NCI-H1417 (cell line): ENCODE data around the gene EFNA4.

Experiments used
- DNase-seq, 3 experiments: peaks; one replicate each; lab custom pipeline; 2025; lab: John Stamatoyannopoulos, UW

The EFNA4 gene

DNA sequence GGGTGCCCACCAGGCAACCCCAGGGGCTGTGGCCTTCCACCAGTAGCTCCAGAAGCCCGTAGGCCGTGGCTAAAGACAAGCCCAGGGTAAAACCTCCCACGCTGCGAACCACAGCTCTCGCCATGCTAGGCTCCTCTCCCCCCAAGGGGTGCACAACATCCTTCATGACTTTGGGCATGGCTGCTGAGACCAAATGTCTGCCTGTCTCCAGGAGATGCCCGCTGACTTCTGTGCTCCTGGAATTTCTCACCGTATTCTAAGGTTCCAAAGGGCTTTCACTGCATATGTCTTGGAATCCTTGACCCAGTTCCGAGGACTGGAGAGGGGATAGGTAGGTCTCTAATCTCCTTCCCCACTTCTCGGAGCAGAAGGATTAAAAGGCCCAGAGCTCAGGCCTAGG, 30.0 kb upstream of the EFNA4 start, which contains the start of the genes DCST1 and DCST2:
TSS of gene DCST1 (plus strand) at position 301 of the 400 bp plus-strand sequence. CDS start 213 bp downstream, outside the sequence.
TSS of gene DCST2 (minus strand) at position 258 of the 400 bp plus-strand sequence. CDS start at position 178, 80 bp downstream.
- no peak for DNase-seq

DNA sequence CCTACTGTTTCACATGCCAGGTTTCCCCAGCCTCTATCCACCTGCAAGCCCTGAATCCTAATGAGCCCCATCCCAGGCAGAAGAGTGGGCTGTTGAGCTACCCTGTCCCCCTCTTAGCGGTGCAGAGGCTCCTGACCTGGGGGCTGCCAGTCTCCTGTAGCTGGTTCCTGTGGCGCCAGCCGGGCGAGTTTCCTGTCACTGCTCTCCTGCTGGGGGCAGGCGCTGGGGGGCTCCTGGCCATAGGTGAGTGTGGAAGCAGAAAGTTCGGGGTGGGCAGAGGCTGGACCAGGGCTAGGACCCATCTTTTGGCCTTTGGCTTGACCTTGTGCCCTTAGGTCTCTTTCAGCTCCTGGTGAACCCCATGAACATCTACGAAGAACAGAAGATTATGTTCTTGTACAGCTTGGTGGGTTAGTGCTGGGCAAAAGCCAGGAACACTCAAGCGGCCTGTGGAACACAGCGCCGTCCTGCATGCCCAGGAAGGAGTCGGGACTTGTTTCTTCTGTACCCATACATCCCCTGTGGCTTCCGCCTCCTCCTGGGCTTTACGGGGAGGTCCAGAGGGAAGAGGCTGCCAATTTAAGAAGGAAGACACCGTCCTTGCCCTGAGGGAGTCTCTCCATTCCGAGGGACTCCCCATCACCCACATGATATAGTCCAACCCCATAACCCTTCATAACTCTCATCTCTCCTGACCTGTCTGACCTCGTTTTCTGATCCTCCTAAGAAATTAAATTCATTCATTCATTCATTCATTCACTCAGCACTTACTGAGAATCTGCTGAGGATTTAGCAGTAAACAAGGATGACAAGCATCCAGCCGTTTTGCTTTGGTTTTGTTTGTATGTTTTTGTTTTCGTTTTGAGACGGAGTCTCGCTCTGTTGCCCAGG, 29.0 kb upstream of the EFNA4 start:
- no peak for DNase-seq

DNA sequence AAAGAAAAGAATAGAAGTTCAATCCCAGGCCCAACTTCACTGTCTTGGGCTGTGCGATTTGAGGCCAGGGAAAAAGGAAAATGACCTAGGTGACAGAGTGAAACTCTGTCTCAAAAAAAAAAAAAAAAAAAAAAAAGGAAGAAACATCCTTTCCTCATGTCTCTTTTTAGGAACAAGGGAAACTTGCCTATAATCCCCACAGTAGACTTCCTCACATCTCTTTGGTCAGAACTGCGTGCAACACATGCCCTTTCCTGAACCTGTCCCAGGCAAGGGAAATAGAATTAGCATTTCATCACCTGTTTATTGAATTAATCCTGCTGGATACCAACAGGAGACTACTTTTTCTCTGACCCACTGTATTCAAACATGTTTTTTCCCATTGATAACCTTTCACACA, 27.6 kb upstream of the EFNA4 start:
- DNase-seq, result no peak

DNA sequence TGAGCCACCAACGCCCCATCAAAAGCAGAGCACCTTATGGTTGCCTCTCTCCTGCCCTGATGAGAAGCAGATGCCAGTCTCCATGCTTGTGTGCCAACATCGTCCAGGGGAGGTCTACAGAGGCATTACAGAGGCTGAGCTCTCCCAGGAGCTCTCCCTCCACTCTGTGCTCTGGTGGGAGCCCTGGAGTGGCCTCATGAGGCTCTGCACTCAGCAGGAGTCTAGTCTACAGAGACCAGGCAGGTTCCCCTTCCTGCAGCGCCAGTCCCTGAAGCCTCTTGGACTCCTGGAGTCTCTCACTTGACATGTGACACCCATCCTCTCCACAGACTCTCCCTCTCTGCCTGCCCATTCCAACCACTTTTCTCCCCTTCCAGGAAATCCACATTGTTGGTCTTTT, 26.5 kb upstream of the EFNA4 start:
- no peak for DNase-seq

DNA sequence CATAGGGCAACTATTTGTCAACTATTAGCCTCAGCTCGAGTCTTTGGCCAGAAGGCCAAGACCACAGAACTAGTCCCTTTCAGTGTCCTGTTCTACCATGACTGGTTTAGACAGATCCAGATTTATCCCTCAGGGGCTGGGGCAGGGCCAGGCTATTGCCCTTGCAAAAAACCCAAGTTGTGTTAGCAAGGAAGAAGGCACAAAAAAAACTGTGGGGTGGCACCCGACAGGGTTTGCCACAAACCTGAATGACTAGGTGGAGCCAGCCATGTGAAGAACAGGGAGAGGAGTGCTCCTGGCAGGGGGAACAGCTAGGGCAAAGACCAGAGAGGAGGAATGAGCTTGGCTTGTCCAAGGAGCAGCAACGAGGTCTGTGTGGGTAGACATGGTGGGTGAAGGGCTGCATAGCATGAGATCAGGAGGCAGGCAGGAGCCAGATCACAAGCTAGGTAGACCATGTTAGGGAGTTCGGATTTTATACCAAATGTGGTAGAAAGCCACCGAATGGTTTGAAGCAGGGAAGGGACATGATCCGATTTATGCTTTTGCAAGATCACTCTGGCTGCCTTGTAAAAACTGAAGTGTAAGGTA, 25.6 kb upstream of the EFNA4 start:
- DNase-seq, result no peak

DNA sequence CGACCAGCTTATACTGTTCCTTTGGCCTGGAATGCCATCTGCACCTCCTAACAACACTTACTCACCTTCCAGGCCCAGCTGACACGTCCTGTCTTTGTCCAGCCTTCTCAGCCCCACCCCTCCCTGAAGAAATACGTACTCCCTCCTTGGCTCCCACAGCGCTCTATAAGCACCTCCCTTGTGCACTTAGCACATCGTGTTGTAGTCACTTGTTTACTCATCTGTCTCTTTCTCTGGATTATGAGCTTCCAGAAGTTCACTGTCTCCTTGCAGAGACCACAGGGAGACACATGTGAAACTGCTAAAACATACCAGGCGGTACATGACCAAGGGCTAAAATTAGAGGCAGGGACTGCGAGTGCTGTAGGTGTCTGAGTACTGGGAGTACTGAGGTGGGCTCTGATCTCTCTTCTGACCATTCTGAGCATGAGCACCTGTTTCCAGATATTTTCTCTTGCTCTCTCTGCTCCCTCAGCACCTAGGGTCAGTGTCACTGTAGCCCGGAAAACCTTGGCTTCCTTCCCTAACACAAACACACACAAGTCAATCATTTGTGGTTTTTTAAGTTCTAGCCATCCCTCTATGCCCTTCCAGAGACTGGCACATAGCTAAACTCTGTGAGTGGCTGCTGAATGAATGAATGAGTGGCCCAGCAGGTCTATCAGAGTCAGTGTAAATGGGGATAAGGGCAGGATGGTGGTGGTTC, 24.8 kb upstream of the EFNA4 start:
- DNase-seq, result no peak

DNA sequence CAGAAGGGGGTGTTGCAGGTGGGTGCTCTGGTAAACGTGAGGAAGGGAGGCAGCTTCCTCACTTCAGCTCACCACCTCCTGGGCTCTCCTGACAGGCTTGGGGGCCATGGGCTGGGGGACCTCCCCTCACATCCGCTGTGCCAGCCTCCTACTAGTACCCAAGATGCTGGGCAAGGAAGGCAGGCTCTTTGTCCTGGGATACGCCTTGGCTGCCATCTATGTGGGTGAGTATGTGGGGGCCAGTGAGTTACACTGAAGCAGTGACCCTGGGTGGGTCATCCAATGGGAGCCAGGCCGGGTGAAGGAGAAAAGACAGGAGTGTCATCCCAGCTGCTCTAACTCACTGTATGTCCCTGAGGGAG, 24.3 kb upstream of the EFNA4 start:
- no peak for DNase-seq

DNA sequence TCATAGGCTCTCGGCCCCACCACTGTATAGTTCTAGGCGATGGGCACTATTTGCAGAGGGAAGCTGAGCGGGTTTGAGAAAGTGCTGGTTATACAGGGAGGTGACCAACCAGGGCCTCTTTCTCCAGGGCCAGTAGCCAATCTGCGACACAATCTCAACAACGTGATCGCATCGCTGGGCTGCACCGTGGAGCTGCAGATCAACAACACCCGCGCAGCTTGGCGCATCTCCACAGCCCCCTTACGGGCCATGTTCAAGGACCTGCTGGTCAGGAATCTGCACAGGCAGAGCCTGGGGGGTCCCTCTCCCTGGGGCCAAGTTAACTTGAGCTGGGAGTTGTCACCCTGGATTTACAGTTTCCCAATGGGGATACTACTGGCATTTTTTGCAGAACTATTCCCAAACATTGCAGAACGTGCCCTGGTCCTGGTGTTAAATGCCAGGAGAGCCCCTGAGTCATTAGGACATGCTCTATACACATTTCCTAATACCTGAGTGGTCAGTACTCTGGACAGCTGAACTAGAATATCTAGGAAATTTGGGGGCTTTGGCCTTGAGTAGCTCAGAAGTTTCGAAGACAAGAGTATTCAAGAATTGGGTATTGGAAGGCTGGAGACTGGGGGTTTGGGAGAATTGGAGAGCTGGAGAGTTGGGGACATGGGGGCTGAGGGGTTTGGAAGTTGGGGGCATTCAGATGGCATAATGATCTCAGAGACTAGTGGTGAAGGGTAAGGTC, 23.0 kb upstream of the EFNA4 start:
- no peak for DNase-seq

DNA sequence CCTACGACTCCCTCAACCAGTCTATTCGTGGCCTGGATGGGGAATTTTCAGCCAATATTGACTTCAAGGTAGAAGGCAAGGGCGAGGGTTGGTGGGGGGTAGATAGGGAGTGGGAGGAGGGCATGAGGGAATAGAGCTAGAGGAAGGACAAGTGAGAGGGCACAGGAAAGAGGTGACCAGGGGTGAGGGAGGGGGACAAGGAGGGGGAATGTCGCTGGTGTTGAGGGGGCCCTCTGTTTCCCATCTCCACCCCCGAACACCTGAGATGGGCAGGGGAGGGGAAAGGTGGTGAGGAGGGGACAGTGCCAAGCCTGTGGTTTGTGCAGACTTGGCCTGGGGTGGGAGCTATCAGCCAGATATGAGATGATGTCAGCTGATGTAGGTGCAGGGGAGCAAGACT, 20.8 kb upstream of the EFNA4 start:
- no peak for DNase-seq

DNA sequence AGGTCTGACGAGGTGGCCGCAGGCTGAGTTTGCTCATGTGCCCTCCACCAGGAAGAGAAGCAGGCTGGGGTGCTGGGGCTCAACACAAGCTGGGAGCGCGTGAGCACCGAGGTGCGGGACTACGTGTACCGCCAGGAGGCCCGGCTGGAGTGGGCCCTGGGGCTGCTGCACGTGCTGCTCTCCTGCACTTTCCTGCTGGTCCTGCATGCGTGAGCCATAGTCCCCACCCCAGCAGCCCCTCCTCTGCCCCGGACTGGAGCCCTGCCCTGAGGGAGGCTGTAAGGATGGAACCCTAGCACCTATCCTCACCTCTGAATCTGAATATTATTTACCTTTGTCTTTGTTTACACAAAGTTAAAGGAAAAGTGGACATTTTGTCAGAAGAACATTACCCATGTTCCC, 20.2 kb upstream of the EFNA4 start:
- peak in 1 of 3 experiments; percentile 16 for DNase-seq

DNA sequence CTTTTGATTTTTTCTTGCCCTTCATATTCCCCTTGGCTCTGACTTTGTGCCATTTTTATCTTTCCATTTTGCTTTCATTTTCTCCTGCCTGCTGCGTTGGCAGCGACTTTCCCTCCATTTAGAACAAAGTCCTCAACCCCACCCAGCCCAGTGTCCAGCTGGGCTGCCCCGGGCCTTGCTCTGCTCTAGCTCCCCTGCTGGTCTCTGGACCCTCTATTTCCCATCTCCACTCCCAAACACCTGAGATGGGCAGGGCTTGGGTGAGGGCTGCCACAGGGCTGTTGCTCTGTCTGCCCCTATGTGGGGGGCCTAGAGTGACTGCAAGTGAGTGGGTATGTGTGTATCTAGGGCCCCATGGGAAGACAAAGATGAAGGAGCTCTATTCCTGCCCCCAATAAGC, 19.7 kb upstream of the EFNA4 start:
- DNase-seq, result no peak

DNA sequence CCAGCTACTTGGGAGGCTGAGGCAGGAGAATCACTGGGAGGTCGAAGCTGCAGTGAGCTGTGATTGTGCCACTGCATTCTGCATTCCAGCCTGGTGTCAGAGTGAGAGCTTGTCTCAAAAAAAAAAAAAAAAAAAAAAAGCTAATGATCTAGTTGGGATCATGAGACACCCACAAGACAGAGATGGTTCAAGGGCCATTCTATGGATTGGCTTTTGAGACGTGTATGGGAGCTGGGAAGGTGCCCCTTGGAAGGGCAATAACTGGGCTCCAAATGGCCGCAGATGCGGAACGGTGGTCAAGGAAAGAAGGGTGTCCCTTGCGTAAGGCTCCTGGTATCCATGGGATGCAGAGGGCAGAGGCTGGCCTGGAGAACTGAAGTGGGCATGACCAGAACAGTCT, 19.2 kb upstream of the EFNA4 start:
- no peak for DNase-seq

DNA sequence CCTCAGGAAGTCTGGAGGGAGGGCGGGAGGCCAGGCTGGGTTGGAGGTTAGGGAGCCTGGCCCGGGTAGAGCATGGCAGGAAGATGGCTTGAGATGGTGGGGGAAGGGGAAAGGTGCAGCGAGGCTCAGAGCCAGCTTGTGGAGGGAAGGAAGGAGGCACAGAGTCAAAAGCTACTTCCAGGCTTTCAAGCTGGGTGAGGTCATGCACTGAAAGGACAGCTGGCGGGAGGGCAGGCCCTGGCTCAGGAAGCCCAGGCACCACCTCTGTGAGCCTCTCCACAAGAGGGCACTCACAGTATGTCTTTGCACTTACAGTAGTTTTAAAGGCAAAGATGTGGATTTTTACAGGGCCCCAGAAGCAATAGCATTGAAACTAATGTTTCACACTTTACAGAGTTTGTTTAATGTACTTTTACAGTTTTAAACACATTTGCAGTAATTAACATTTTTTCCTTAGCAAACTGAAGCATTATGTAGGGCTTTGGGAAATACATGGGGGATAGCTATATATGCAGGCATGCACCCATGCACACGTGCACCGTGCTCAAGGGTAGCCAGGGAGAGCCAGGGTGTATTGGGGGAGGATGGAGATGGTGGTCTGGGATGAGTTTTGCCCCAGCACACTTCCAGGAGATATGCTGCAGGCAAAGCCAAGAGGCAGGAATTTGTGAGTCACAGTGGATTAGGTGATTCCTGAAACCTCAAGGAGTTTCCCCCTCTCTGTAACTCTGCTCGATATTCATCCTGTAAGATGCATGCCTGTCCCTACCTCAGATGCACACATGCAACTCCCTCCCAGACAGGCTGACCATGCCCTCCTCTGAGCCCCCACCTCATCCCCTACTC, 18.5 kb upstream of the EFNA4 start:
- peak; percentile 52 to 75 (median 72) for DNase-seq

DNA sequence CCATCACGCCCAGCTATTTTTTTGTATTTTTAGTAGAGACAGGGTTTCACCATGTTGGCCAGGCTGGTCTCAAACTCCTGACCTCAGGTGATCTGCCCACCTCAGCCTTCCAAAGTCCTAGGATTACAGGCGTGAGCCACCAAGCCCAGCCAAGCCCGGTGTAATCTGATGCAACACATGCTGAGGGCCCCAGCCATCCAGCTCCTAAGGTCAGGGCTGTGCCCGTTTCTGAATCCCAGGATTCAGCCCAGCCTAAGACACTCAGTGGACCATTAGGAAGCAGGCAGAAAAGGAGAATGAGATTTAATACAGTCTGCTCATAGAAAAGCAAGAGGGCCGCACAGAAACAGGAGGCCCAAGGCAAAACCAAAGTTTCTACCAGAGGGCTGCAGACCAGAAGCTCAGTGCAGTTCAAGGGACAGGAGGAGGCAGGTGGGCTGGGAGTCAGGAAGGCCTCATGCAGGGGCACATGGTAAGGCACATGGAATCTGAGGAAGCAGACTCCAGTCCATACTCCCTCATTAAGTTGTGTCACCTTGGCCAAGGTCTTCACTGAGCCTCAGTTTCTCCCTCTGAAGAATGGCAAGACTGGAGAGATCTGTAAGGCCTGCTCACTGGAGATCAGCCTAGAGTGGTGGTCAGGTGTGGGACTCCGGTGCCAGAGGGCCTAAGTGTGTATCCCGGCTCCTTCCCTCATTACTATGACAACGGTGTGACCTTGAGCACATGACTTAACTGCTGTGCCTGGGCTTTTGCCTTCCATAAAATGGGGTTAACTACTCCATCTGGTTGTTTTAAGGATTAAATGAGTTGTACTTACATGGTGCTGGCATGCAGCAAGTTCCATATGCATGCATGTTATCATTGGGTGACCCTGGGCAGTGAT, 14.8 kb upstream of the EFNA4 start:
- DNase-seq, result no peak

DNA sequence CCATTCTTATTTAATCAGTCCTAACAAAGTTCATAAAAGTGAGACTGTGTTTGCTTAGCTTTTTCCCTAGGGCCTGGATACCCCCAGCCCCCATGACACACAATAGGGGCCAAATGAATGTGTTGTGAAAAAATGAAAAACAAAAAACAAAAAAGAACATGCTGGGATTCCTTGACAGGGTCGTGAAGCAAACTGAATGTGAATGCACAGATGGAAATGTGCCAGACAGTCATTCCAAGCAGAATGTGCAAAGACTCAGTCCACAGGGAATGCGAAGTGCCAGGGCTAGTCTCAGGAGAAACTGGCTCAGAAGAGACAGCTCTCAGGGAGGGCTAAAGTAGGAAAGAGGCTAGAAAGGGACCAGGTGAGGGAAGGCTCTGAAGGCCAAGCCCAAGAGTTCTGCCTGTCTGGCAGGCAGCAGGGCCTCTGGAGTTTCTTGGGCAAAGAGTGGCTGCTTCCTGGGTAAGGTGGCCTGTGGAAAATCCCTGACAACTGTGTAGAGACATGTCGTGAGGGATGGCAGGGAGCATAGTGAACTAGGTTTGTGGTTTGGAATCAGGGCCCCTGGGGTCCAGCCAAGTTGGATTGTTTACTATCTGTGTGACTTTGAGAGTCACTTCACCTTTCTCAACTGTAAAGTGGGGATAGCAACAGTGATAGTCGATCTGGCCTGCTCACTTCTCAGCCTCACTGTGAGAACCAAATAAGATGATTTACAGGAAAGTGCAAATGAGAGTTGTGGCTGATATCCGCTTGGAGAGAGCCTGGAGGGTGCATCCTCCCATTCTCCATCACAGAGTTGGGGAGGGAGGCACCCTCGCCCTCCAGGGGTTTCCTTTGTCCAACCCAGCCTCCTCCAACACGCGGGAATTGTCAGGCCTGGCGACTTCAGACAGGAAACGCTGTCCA, 13.6 kb upstream of the EFNA4 start:
- peak in 1 of 3 experiments; percentile 71 for DNase-seq

DNA sequence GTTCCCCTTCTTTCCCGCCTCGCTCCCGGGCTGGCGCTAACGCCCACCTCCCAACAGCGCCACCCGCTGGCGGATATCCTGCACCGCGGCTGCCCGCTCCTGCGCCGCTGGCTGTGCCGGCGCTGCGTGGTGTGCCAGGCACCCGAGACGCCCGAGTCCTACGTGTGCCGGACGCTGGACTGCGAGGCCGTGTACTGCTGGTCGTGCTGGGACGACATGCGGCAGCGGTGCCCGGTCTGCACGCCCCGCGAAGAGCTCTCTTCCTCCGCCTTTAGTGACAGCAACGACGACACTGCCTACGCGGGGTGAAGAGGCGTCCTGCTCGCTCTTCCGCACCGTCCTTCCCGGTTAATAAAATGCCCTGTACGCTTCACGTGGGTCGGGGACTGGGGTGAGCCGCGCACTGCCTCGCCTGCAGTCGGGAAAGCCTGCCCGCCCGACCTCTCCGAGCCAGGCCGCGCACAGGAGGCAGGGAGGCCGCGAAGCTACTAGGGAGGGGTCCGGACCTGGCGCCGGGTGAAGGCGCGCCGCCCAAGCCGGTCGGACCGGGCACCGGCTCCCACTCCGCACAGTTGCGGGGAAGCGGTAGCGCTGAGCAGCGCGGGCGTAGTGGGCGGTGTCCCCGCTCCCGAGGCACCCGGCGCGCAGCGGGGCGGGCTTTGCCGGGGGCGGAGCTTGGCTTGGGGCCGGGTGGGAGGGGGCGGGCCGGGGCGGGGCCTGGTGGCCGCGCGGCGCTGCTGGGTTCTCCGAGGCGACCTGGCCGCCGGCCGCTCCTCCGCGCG, 12.8 kb upstream of the EFNA4 start, which contains the start of gene ADAM15:
TSS of gene ADAM15 (plus strand) at position 757 of the 782 bp plus-strand sequence. CDS start 71 bp downstream, outside the sequence.
- DNase-seq, result peak; percentile 86 to 94 (median 93)

DNA sequence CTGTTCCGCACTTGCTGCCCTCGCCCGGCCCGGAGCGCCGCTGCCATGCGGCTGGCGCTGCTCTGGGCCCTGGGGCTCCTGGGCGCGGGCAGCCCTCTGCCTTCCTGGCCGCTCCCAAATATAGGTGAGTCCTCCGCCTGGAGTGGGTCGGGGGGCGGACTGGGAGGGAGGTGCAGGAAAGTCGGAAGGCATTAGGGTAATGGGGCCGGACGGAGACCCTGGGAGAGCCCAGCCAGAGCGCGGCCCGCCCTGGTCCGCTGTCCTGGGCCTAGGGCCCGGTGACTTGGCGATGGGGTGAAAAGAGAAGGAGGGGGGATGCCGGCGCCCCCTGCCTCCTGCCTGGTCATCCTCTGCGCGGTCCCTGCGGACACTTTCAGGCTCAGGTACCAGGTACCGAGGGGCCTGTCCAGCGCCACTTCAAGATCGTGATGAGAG, 12.2 kb upstream of the EFNA4 start:
- DNase-seq, result peak in 1 of 3 experiments; percentile 70
